HCT116 (cell line): ENCODE measurements around the gene ABCC5. TPM values are rescaled to one million over a fixed set of nuclear protein-coding genes. Genes with fewer than 3 reads are reported as not detected.

Source experiments
- ATAC-seq: fragments of 200-7000 bp; cut with Tn5 transposase; 2 replicates; pipeline ENCODE4 v1.9.1; 2020; ENCODE audit warnings: mild to moderate bottlenecking, moderate library complexity
- BruUV-seq: library from RNA; stranded (reverse); fragments of 400-500 nt; replicated peaks from 2 replicates; lab custom pipeline; 2021; lab: Mats Ljungman, UMichigan
- CTCF ChIA-PET: fragments of 300-600 bp; sonication (Branson Sonifier 250); formaldehyde crosslinking; loops from one replicate; lab custom pipeline; 2021; ENCODE audit warnings: antibody characterized with exemption; lab: Charles Lee
- POLR2A ChIA-PET: fragments of 300-600, 350-600 bp; sonication (Branson Sonifier 250); formaldehyde crosslinking; loops from one replicate; lab custom pipeline; 2021; ENCODE audit warnings: antibody characterized with exemption; lab: Charles Lee
- RAD21 ChIA-PET, 2 experiments: fragments of 300-600 bp; sonication (Branson Sonifier 250); formaldehyde crosslinking; loops; one replicate each; lab custom pipeline; 2023; ENCODE audit warnings: low total read pairs in 2 of 2; ENCODE audit not compliant: uncharacterized antibody in 2 of 2, unreplicated experiment in 2 of 2, low non-redundant PET in 1 of 2; lab: Charles Lee
- DNase-seq: peaks from one replicate; pipeline ENCODE4 v3.0.0-alpha.2; 2010; ENCODE audit warnings: low read depth, low spot score
- H2AFZ ChIP-seq: fragments of 200-600 bp; shearing (Covaris generic), sonication (generic); 2 replicates; pipeline ENCODE4 v1.6.1; 2017; ENCODE audit warnings: low read depth, mixed run types, mixed read lengths, antibody characterized with exemption, low read length; ENCODE audit not compliant: poor library complexity, severe bottlenecking
- H3K27ac ChIP-seq: 2 replicates; pipeline ENCODE4 v1.5.1; 2012; ENCODE audit warnings: low read depth, low read length
- H3K27me3 ChIP-seq: fragments of 200-600 bp; sonication (generic); 2 replicates; pipeline ENCODE4 v1.6.1; 2016; ENCODE audit warnings: mixed run types, low read length, mixed read lengths; ENCODE audit not compliant: insufficient read depth
- H3K36me3 ChIP-seq, 2 experiments: fragments of 200-500 bp in 1 of 2; fragments of 200-600 bp in 1 of 2; sonication (Bioruptor generic) in 1 of 2; sonication (generic) in 1 of 2; 2 replicates each; pipeline versions ENCODE4 v1.5.1 to v1.6.1; 2014 to 2016; ENCODE audit warnings: low read length in 2 of 2, inconsistent platforms in 1 of 2, mixed read lengths in 1 of 2, mixed run types in 1 of 2; ENCODE audit not compliant: insufficient read depth in 2 of 2, control insufficient read depth in 1 of 2
- H3K4me1 ChIP-seq, 2 experiments: fragments of 200-600 bp in 1 of 2; sonication (generic) in 1 of 2; 2 replicates each; pipeline versions ENCODE4 v1.5.1 to v1.6.1; 2012 to 2017; ENCODE audit warnings: low read length in 2 of 2, inconsistent platforms in 1 of 2, mild to moderate bottlenecking in 1 of 2, mixed read lengths in 1 of 2, mixed run types in 1 of 2, moderate library complexity in 1 of 2; ENCODE audit not compliant: insufficient read depth in 2 of 2, control insufficient read depth in 1 of 2
- H3K4me2 ChIP-seq: fragments of 200-600 bp; sonication (generic); 2 replicates; pipeline ENCODE4 v1.6.1; 2017; ENCODE audit warnings: mixed run types, low read length, mixed read lengths
- H3K4me3 ChIP-seq, 2 experiments: fragments of 200-600 bp in 1 of 2; sonication (generic) in 1 of 2; replicated peaks in 1 of 2; 2 replicates each; pipeline ENCODE4 v1.5.1; 2011 to 2016; ENCODE audit warnings: low read length in 2 of 2, control low read depth in 1 of 2, low read depth in 1 of 2, mild to moderate bottlenecking in 1 of 2, mixed read lengths in 1 of 2, mixed run types in 1 of 2
- H3K79me2 ChIP-seq: fragments of 200-600 bp; sonication (generic); 2 replicates; pipeline ENCODE4 v1.6.1; 2017; ENCODE audit warnings: mild to moderate bottlenecking, mixed run types, low read length, moderate library complexity, mixed read lengths; ENCODE audit not compliant: insufficient read depth
- H3K9ac ChIP-seq: fragments of 200-600 bp; sonication (generic); 2 replicates; pipeline ENCODE4 v1.6.1; 2016; ENCODE audit warnings: low read length, mixed read lengths
- H3K9me2 ChIP-seq: fragments of 200-600 bp; sonication (generic), shearing (Covaris generic); 2 replicates; pipeline ENCODE4 v1.6.1; 2017; ENCODE audit warnings: mixed run types, mild to moderate bottlenecking, moderate library complexity; ENCODE audit not compliant: insufficient read depth
- H3K9me3 ChIP-seq, 2 experiments: fragments of 200-500 bp in 1 of 2; fragments of 200-600 bp in 1 of 2; sonication (Bioruptor generic) in 1 of 2; sonication (generic) in 1 of 2; 2 replicates each; pipeline ENCODE4 v1.6.1; 2014 to 2017; ENCODE audit warnings: low read length in 2 of 2, mixed read lengths in 2 of 2, inconsistent platforms in 1 of 2, low read depth in 1 of 2, mild to moderate bottlenecking in 1 of 2, mixed run types in 1 of 2, moderate library complexity in 1 of 2; ENCODE audit not compliant: control insufficient read depth in 1 of 2, insufficient read depth in 1 of 2
- H4K20me1 ChIP-seq: fragments of 200-600 bp; sonication (generic), shearing (Covaris generic); 2 replicates; pipeline ENCODE4 v1.6.1; 2017; ENCODE audit warnings: mixed run types, mild to moderate bottlenecking, moderate library complexity; ENCODE audit not compliant: insufficient read depth
- CEBPB ChIP-seq: IDR thresholded peaks from 2 replicates; pipeline ENCODE4 v1.6.1; 2012; ENCODE audit warnings: low read depth
- EGR1 ChIP-seq: IDR thresholded peaks from 2 replicates; pipeline ENCODE4 v1.6.1; 2012; ENCODE audit warnings: low read depth
- POLR2A ChIP-seq: IDR thresholded peaks from 2 replicates; pipeline ENCODE4 v1.7.0; 2011; ENCODE audit warnings: borderline replicate concordance; ENCODE audit not compliant: insufficient read depth, insufficient read length; ENCODE audit errors: extremely low read depth
- POLR2AphosphoS5 ChIP-seq: IDR thresholded peaks from 2 replicates; pipeline ENCODE4 v1.6.1; 2011; ENCODE audit warnings: mild to moderate bottlenecking, low read depth, low read length, moderate library complexity
- REST ChIP-seq: IDR thresholded peaks from 2 replicates; pipeline ENCODE4 v1.6.1; 2012; ENCODE audit warnings: low read depth
- intact Hi-C: fragments of 100-400 bp; cut with micrococcal nuclease; formaldehyde crosslinking; loops from 2 replicates; pipeline ENCODE4 v1.10.0; 2022
- total RNA-seq: library from RNA; stranded (reverse); gene quantifications from one replicate; pipeline ENCODE4 v1.2.1, GENCODE V29; 2021; ENCODE audit not compliant: unreplicated experiment

Gene ABCC5
- total RNA-seq, 1 experiment from 2014 or later, result 16.9 TPM

- H4K20me1 ChIP-seq, result no peaks in the 10 kb centered on the region
- ChIA-PET CTCF (interaction anchor here (0.8 to 2.3 kb wide), 9 partner anchors 9 to 384 kb away, joined by 3 to 8 read pairs (median 5); partner anchors contain the start of gene ABCC5), RAD21 (no interaction called here), POLR2A (no interaction called here)
- no peaks in the 10 kb centered on the region for H3K36me3 ChIP-seq
- H3K4me1 ChIP-seq, result no peaks in the 10 kb centered on the region
- no peak overlapping the region for H3K27ac ChIP-seq
- H3K9me3 ChIP-seq, result no peaks in the 10 kb centered on the region; a peak in 1 of 4 replicates
- H3K9me2 ChIP-seq, result no peaks in the 10 kb centered on the region
- no TSS peak for BruUV-seq
- DNase-seq (no peak), ATAC-seq (0 out of 2 replicates have a peak, but pooled peaks have one; percentile 37)
- no peaks in the 10 kb centered on the region for H3K79me2 ChIP-seq
- no peak for TF ChIP-seq POLR2AphosphoS5
- TF ChIP-seq REST, result no peak; the same call in 1 of the 2 replicates
- TF ChIP-seq CEBPB, result no peak
- no peak for TF ChIP-seq EGR1
- TF ChIP-seq POLR2A, result no peak
- H3K4me2 ChIP-seq, result no peak overlapping the region
- no peak overlapping the region for H3K9ac ChIP-seq
- H3K4me3 ChIP-seq, result no peak overlapping the region
- no peaks in the 10 kb centered on the region for H3K27me3 ChIP-seq
- intact Hi-C loops, result loop anchor here (1.0 to 2.0 kb wide), 3 partner anchors 112 to 384 kb away; partner anchors contain the start of gene ABCC5
- H2AFZ ChIP-seq, result no peak overlapping the region
These were observed 112.6 kb downstream of the ABCC5 start for GRCh38 chr3:183904833-183905780.
